OCI-LY1 (cell line): ENCODE data around the gene FUT8.

Source experiments
- H2AFZ ChIP-seq: fragments of 200-600 bp; sonication (generic), shearing (Covaris generic); 2 replicates; pipeline ENCODE4 v1.6.0; 2014; ENCODE audit warnings: antibody characterized with exemption, mild to moderate bottlenecking, low read length
- H3F3A ChIP-seq: fragments of 200-600 bp; sonication (generic), shearing (Covaris generic); 2 replicates; pipeline ENCODE4 v1.6.0; 2014; ENCODE audit warnings: mild to moderate bottlenecking, antibody characterized with exemption, low read length, moderate library complexity; ENCODE audit not compliant: insufficient read depth
- H3K27ac ChIP-seq: fragments of 200-600 bp; sonication (generic); 2 replicates; pipeline ENCODE4 v1.5.1; 2014; ENCODE audit warnings: low read length, mixed run types, mild to moderate bottlenecking, low read depth; ENCODE audit not compliant: poor library complexity, severe bottlenecking
- H3K27me3 ChIP-seq: fragments of 200-600 bp; sonication (generic); 2 replicates; pipeline ENCODE4 v1.6.0; 2014; ENCODE audit warnings: antibody characterized with exemption, mild to moderate bottlenecking, low read length, moderate library complexity; ENCODE audit not compliant: insufficient read depth
- H3K36me3 ChIP-seq: fragments of 200-600 bp; sonication (generic); 2 replicates; pipeline ENCODE4 v1.6.1; 2014; ENCODE audit warnings: mild to moderate bottlenecking, antibody characterized with exemption, low read length, moderate library complexity, mixed read lengths; ENCODE audit not compliant: insufficient read depth
- H3K4me1 ChIP-seq: fragments of 200-600 bp; sonication (generic); 2 replicates; pipeline ENCODE4 v1.5.1; 2014; ENCODE audit warnings: mild to moderate bottlenecking, low read length, moderate library complexity; ENCODE audit not compliant: insufficient read depth, severe bottlenecking
- H3K4me2 ChIP-seq: fragments of 200-600 bp; sonication (generic), shearing (Covaris generic); 2 replicates; pipeline ENCODE4 v1.6.1; 2014; ENCODE audit warnings: low read length
- H3K4me3 ChIP-seq: fragments of 200-600 bp; sonication (generic); 2 replicates; pipeline ENCODE4 v1.5.1; 2014; ENCODE audit warnings: low read length, low read depth, mild to moderate bottlenecking, mixed read lengths; ENCODE audit not compliant: poor library complexity, severe bottlenecking
- H3K79me2 ChIP-seq: fragments of 200-600 bp; shearing (Covaris generic); 2 replicates; pipeline ENCODE4 v1.6.1; 2016; ENCODE audit warnings: mixed run types, low read length, mixed read lengths; ENCODE audit not compliant: insufficient read depth
- H3K9ac ChIP-seq: fragments of 200-600 bp; sonication (generic), shearing (Covaris generic); 2 replicates; pipeline ENCODE4 v1.6.1; 2014; ENCODE audit warnings: mild to moderate bottlenecking, low read length, mixed read lengths
- H3K9me2 ChIP-seq: fragments of 200-600 bp; sonication (generic), shearing (Covaris generic); 2 replicates; pipeline ENCODE4 v1.6.1; 2014; ENCODE audit warnings: low read depth, mild to moderate bottlenecking, low read length, mixed read lengths
- H3K9me3 ChIP-seq: fragments of 200-600 bp; shearing (Covaris generic); 2 replicates; pipeline ENCODE4 v1.6.1; 2014; ENCODE audit warnings: low read length, mixed read lengths
- H4K20me1 ChIP-seq: fragments of 200-600 bp; sonication (generic), shearing (Covaris generic); 2 replicates; pipeline ENCODE4 v1.6.0; 2016; ENCODE audit warnings: mild to moderate bottlenecking, low read length; ENCODE audit not compliant: insufficient read depth
- CTCF ChIP-seq: fragments of 200-600 bp; sonication (generic), shearing (Covaris generic); IDR thresholded peaks from 2 replicates; pipeline ENCODE4 v1.5.1; 2017; ENCODE audit warnings: mild to moderate bottlenecking, antibody characterized with exemption, low read length, moderate library complexity, mixed read lengths
- EZH2 ChIP-seq: fragments of 200-600 bp; sonication (generic), shearing (Covaris generic); IDR thresholded peaks from 2 replicates; pipeline ENCODE4 v1.8.0; 2017; ENCODE audit warnings: borderline replicate concordance, mixed run types, mild to moderate bottlenecking, antibody characterized with exemption, low read length, moderate library complexity, mixed read lengths

The FUT8 gene

GRCh38 chr14:65387171-65387570, 25.4 kb upstream of the FUT8 start:
- Histone ChIP-seq H3F3A (no peaks in the 10 kb centered on the region), H3K36me3 (no peaks in the 10 kb centered on the region), H4K20me1 (no peaks in the 10 kb centered on the region), H3K27me3 (no peaks in the 10 kb centered on the region), H2AFZ (no peak overlapping the region), H3K79me2 (no peaks in the 10 kb centered on the region), H3K4me1 (no peaks in the 10 kb centered on the region), H3K9ac (no peak overlapping the region), H3K9me3 (no peaks in the 10 kb centered on the region), H3K9me2 (no peaks in the 10 kb centered on the region), H3K4me3 (no peak overlapping the region), H3K4me2 (no peak overlapping the region), H3K27ac (no peak overlapping the region)
- TF ChIP-seq EZH2, result no peak
- no peak for TF ChIP-seq CTCF

GRCh38 chr14:65387628-65388027, 24.9 kb upstream of the FUT8 start:
- Histone ChIP-seq H3K4me1 (no peaks in the 10 kb centered on the region), H3K4me2 (no peak overlapping the region), H3K79me2 (no peaks in the 10 kb centered on the region), H2AFZ (no peak overlapping the region), H3K27ac (no peak overlapping the region), H3F3A (no peaks in the 10 kb centered on the region), H3K4me3 (no peak overlapping the region), H3K9me3 (0 out of 2 replicates have a peak, but pooled peaks cover under 1% of the 10 kb centered on the region), H3K36me3 (no peaks in the 10 kb centered on the region), H3K27me3 (no peaks in the 10 kb centered on the region), H3K9me2 (no peaks in the 10 kb centered on the region), H4K20me1 (no peaks in the 10 kb centered on the region), H3K9ac (no peak overlapping the region)
- TF ChIP-seq CTCF (no peak), EZH2 (no peak)

GRCh38 chr14:65392296-65392695, 20.2 kb upstream of the FUT8 start:
- Histone ChIP-seq H3K9me2 (no peaks in the 10 kb centered on the region), H3K4me2 (no peak overlapping the region), H3K36me3 (no peaks in the 10 kb centered on the region)

More at GRCh38 chr14:65392296-65392695, 20.2 kb upstream of the FUT8 start:
- Histone ChIP-seq H3F3A (no peaks in the 10 kb centered on the region), H2AFZ (no peak overlapping the region), H3K4me3 (no peak overlapping the region), H3K9me3 (peaks cover 17% of the 10 kb centered on the region; the same call in 1 of the 2 replicates), H3K27me3 (no peaks in the 10 kb centered on the region), H4K20me1 (no peaks in the 10 kb centered on the region), H3K4me1 (no peaks in the 10 kb centered on the region), H3K27ac (no peak overlapping the region), H3K9ac (no peak overlapping the region), H3K79me2 (no peaks in the 10 kb centered on the region)
- TF ChIP-seq CTCF (no peak), EZH2 (no peak)
